GM12801 (cell line): Measurements from ENCODE around the gene WNT9A.

ENCODE experiments used
- CTCF ChIP-seq: IDR thresholded peaks from one replicate; pipeline ENCODE4 v1.5.1; 2011; ENCODE audit warnings: control low read depth; ENCODE audit not compliant: insufficient read length; ENCODE audit errors: extremely low read depth

WNT9A gene

GRCh38 chr1:227916655-227917054 is 31.1 kb downstream of the WNT9A start:
- no peak for TF ChIP-seq CTCF

- no peak for TF ChIP-seq CTCF
These were observed 31.9 kb downstream of the WNT9A start for GRCh38 chr1:227915564-227916553.

GRCh38 chr1:227914801-227915563 is 32.8 kb downstream of the WNT9A start:
- no peak for TF ChIP-seq CTCF

GRCh38 chr1:227913764-227914721 is 33.7 kb downstream of the WNT9A start:
- no peak for TF ChIP-seq CTCF

GRCh38 chr1:227913396-227913763 is 34.4 kb downstream of the WNT9A start:
- TF ChIP-seq CTCF, result no peak

GRCh38 chr1:227912866-227913265 is 34.9 kb downstream of the WNT9A start:
- no peak for TF ChIP-seq CTCF
